DND-41 (cell line): ENCODE measurements around the gene NUFIP2.

ENCODE experiments used
- EZH2 ChIP-seq: IDR thresholded peaks from 3 replicates; pipeline ENCODE4 v1.6.1; 2012; ENCODE audit warnings: borderline replicate concordance, low read depth, mild to moderate bottlenecking, moderate library complexity, low read length, inconsistent platforms; ENCODE audit not compliant: severe bottlenecking
- TF ChIP-seq, protein P1 (sequence below): IDR thresholded peaks from 2 replicates; pipeline ENCODE4 v1.5.1; 2012; ENCODE audit warnings: borderline replicate concordance, low read length, moderate library complexity, mild to moderate bottlenecking; ENCODE audit not compliant: poor library complexity, severe bottlenecking; ENCODE audit errors: extremely low read depth

DNA sequence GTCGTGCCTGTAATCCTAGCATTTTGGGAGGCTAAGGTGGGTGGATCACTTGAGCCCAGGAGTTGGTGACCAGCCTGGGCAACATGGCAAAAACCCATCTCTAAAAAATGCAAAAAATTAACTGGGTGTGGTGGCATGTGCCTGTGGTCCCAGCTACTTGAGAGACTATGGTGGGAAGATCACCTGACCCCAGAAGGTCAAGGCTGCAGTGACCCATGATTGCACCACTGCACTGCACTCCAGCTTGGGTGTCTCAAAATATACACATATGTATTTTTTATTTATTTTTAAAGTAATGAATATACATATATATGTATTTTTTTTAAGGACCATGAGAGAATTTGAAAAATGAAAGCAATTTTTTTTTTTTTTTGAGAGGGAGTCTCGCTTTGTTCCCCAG lies 5.1 kb upstream of the NUFIP2 start:
- TF ChIP-seq, protein P1, sequence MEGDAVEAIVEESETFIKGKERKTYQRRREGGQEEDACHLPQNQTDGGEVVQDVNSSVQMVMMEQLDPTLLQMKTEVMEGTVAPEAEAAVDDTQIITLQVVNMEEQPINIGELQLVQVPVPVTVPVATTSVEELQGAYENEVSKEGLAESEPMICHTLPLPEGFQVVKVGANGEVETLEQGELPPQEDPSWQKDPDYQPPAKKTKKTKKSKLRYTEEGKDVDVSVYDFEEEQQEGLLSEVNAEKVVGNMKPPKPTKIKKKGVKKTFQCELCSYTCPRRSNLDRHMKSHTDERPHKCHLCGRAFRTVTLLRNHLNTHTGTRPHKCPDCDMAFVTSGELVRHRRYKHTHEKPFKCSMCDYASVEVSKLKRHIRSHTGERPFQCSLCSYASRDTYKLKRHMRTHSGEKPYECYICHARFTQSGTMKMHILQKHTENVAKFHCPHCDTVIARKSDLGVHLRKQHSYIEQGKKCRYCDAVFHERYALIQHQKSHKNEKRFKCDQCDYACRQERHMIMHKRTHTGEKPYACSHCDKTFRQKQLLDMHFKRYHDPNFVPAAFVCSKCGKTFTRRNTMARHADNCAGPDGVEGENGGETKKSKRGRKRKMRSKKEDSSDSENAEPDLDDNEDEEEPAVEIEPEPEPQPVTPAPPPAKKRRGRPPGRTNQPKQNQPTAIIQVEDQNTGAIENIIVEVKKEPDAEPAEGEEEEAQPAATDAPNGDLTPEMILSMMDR = no peak
- no peak for TF ChIP-seq EZH2
